HuH-7 (cell line): ENCODE results near the gene MYBPC3.

Experiments
- DNase-seq: peaks from one replicate; pipeline ENCODE4 v3.0.0; 2011; ENCODE audit warnings: low spot score

Gene MYBPC3

DNA sequence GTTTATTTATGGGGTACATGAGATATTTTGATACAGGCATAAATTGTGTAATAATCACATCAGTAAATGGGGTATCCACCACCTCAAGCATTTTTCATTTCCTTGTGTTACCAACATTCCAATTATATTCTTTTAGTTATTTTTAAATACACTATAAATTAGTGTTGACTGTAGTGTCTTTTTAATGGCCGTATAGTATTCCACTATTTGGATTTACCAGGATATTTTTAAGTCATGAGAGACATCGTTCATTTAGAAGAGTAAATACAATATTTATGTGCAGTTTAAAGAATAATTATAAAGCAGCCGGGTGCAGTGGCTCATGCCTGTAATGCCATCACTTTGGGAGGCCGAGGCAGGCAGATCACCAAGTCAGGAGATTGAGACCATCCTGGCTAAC is 32.0 kb upstream of the MYBPC3 start:
- no peak for DNase-seq

DNA sequence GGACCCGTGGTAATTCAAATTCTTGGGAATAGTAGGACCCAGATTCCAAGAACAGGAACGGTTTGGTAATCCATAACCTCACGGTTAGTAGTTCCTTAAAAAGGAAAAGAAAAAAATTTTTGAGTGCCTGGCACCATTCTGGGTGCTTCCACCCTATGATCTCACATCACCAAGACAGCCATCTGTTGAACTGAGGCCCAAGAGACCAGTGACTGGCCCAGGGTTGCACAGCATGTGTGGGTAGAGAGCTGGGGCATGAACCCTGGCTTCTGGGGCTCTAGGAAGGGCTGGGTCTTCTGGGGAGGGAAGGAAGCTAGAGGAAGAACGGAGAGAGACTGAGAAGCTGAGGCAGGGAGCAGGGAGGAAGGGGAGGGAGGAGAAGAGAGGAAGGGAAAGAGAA is 30.6 kb upstream of the MYBPC3 start:
- no peak for DNase-seq

DNA sequence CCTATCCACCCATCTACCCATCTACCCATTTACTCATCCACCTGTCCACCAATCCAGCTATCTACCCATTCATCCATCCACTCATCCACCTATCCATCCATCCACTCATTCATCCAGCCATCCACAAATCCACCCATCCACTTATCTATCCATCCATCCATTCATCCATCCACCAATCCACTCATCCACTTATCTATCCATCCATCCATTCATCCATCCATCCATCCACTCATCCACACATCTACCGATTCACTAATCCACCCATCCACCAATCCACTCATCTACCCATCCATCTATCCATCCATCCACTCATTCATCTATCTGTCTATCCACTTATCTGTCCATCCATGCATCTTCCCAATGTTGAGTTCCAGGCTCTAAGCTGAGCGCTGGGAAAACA is 27.6 kb upstream of the MYBPC3 start:
- DNase-seq, result no peak

DNA sequence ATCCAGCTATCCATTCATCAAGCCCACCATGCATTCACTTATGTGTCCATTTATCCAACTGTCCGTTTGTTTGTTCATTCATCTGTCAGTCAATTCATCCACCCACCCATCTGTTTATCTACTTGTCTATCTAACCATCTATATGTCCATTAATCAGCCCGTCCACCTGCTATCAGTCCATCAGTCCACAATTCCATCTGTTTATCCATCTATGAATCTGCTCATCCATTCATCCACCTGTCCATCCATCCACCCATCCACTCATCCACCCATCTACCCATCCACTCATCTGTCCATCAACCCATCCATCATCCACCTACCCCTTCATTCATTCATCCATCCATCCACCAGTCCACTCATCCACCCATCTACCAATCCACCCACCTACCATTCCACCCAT is 26.8 kb upstream of the MYBPC3 start:
- no peak for DNase-seq

DNA sequence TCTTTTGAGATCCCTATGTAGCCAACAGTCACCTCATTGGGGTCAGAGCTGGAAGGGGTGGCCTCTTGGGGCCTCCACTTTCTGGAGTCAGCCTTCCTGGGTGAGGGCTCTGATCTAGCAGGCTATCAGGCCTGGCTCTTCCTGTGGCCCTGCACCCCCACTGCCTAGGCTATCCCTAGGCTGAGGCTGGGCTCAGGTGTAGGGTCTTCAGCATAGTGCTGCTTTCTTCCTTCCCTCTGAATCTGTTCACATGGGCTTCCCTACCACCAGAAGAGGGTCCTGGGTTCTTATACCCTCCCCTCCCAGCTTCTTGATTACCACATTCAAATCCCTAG is 26.3 kb upstream of the MYBPC3 start:
- DNase-seq, result no peak

DNA sequence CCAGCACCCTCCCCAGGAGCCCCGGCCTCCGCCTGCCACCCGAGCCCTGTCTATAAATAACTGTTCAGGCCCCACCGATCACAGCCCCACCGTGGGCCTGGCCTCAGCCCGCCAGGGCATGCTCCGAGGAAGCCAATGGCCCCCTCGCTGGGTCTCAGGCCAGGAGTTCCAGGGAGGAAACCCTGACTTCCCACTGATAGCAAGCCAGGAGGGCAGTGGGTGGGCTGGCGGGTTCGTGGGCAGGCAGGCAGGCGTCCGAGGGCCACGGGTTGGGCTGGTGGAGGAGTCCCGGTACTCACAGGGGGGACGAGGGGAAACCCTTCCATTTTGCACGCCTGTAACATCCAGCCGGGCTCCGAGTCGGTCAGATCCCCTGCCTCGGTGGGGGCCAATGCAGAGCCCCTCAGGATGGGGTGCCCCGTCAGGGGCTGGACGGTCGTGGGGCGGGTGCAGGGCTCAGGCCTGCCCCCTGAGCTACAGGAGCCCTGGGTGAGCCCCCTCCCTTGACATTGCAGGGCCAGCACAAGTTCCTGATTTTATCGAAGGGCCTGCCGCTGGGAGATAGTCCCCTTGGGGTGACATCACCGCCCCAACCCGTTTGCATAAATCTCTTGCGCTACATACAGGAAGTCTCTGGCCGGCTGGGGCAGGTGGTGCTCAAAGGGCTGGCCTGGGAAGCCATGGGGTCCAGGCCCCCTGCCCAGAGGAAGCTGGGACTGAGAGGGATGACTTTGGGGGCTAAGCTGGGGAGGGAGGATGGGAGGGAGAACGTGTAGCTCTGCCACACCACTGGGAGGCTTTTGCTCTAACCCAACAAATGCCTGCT is 25.7 kb upstream of the MYBPC3 start, which contains the start of gene SPI1:
TSS of gene SPI1 (minus strand) at position 538 of the 826 bp plus-strand sequence. CDS start at position 344, 194 bp downstream.
- DNase-seq, result no peak

DNA sequence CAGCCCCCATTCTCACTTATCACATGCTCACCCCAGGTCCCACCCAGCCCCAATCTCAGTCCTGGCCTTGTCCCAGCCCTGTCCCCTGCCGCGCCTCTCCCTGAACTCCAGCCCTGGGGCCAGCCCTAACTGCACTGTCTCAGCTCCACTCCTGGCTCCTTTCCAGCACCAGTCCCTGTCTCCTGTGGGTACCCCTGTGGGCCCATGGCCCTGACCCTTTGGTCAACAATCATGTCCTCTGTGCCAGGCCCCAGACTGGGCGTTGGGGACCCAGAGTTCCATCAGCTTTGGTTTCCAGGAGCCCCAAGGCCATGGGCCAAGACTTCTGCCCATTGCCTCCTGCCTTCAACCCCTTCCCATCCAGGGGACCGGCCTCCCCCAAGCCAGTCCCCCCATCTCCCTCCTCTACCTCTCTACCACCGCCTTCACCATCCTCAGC is 25.1 kb upstream of the MYBPC3 start:
- DNase-seq, result no peak

DNA sequence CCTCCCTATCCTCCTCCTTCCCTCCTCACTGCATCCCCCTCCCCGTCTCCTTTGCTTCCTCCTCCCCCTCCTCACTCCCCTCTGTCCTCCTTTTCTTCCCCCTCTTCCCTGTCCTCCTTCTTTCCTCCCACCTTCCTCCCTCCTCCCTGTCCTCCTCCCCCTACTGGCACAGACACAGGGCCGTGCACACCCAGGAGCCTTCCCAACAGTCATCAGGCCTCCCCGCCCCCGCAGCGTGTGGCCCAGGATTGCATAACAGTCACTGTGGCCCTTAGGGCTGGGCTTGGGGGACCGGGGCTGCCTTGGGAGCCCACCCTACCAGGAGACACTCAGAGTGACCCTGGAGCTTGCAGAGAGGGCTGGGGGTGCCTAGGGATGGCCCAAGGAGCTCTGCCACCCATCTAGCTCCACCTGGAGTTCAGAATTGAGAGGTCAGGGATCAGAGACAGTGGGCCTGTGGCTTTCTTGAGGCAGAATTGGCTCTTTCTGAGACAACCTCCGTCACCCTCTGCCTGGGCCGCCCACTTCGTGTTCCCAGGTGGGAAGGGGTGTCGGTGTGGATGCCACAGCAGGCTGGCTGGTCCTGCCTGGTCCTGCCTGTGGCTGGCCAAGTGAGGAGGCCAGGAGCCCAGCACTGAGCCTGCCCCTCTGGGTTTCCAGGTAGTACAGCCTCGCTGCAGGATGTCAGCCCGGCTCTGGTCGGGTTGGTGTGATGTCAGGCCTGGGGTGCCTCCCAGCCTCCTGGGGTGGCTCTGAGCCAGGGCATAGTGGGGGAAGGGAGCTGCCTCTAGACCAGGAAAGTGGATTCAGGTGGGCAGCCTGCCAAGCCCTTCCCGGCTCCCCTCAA is 24.2 kb upstream of the MYBPC3 start:
- no peak for DNase-seq

DNA sequence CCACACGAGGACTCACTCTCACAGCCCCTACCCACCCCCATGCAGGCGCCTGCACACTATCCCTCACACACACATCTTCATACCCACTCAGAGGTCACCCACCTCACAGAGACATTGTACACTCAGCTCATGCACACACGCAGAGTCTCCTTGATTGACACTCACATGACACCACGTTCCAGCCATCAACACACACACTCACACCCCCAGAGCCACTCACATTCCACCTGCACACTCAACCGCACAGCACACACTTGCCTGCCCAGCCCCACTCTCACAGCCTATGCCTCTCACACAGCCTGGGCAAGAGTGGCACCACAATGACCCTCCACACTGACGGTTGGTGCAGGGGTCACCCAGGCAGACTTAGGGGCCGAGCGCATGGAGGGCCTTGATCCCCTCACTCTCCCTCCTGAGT is 23.6 kb upstream of the MYBPC3 start:
- DNase-seq, result no peak

DNA sequence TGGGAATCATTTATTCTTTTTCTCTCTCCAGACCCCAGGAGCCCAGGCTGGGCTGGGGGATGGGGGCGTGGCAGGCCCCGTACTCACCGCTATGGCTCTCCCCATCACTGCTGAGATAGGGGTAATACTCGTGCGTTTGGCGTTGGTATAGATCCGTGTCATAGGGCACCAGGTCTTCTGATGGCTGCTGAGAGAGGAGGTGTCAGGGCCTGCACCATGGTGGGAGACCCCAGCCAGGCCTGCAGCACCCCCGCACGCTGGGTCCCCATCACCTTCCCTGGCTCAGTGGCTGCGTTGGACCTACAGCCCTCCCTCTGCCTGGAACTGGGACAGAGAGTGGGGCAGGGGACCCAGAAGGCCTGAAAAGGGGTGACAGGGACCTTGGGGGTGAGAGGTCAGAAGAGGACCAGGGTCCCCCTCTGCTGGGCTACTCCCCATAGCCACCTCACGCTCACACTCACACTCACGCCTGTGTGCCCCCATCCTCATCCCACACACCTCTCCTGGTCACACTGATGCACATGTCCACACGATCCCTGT is 23.1 kb upstream of the MYBPC3 start:
- no peak for DNase-seq

DNA sequence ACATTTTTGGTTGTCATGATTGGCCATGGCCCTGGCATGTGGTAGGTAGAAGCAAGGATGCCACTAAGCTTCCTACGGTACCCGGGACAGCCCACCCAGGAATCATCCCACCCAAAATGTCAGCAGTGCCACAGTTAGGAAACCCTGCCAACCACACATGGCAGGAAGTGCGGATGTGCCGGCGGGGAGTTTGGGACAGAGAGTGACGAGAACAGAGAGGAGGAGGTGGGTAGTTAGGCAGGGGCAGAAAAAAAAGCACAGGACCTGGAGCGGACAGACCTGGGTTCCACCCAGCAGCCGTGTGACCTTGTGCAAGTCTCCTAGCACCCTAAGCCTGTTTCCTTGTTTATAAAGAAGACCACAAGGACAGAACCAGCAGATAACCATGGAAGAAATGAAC is 22.5 kb upstream of the MYBPC3 start:
- DNase-seq, result no peak

DNA sequence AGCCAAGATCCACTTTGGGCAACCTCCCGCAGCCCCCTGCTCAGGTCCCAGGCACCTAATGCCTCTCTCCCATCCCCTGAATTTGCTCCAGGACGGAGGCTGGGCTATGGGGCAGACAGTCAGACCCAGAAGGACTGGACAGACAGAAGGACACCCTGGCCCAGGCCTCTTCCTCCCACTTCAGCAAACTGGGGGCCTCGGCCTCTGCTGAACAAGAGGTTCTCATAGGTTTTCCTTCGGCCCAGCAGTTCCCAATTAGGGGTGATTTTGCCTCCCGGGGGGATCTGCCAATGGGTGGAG is 22.2 kb upstream of the MYBPC3 start:
- no peak for DNase-seq

DNA sequence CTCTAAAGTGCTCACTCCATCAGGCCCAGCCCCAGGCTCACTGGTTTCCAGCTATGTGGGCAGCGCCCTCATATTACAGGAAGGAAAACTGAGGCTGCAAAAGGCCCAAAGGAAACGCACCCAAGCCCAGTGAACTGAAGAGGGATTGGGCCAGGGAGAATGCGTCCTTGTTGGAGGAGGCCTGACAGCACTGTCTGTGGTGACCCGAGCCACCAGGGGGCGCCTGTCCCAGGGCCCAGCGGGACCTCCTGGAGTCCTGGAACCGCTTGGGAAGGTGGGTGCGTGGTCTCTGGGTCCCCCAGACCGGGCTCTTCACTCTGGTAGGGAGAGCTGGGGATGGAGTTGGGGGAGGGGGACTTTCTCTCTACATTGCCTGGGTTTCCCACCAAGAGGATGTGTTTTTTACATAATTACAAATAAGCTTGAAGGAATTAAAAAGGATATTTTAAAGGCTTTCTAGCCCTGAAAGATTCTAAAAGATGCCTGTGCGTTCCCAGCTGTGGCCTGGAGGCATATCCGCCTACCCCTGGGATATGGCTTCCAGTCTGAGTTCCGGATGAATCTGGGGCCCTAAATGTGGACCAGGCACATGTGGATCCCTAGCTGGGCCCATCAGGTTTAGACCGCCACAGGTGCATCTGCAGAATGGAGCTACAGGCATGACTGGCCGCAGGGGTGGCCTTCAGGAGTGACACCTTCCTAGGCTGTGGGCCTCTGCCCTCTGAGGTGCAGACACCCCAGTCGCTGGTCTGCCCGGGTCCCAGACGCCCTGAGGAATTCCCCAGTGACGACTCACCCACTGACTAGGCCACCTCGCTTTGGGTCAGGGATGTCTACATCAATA is 21.6 kb upstream of the MYBPC3 start:
- peak; percentile 87 for DNase-seq

DNA sequence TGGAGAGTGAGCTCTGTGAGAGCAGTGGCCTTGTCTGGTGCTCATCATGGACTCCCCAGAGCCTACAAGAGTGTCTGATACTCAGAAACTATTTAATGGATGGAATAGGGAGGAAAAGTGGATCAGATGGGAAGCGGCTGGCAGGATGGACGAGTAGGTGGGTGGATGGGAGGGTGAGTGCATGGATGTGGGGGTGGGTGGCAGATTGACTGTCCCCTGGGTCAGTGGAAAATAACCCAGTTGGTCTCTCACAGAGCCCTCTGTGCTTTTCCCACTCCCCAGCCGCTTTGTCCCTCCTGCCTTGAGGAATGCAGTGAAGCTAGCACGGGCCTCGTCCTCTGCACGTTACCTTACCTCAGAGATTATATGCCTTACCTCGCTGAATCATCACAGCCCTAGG is 19.9 kb upstream of the MYBPC3 start:
- DNase-seq, result no peak

DNA sequence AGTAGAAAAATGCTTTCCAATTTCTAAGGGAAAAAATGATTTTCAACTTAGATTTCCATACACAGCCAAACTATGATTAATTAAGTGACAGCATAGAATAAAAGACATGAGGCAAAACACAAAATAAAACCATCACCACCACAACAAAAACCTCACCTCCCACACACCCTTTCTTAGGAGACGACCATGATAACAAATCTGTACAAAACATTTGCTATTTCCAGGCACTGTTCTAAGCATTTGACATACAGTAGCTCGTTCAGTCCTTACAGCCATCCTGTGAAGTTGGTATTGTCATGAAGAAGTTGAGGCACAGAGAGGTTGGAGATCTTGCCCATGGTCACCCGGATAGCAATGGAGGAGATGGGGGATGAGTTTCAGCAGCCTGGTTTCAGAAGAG is 17.2 kb upstream of the MYBPC3 start:
- no peak for DNase-seq

DNA sequence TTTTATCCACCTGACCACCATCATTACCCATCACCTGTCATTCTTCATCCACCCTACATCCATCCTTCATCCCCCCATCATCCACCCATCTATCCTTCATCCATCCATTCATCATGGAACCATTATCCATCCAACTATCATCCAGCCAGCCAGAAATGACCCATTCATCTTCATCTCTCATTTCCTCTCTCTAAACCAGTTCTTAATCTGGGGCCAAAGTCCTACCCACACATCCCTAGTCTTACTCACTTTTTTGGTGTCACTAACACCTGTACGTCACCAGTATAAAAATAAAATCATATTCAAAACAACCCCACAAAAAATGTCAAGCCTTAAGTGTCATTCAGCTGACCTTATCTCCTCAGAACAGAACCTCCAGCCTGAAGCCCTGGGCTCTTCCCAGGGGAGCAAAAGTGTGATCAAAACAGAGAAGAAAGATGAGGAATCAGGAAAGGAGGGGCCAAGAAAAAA is 13.6 kb upstream of the MYBPC3 start:
- DNase-seq, result no peak

DNA sequence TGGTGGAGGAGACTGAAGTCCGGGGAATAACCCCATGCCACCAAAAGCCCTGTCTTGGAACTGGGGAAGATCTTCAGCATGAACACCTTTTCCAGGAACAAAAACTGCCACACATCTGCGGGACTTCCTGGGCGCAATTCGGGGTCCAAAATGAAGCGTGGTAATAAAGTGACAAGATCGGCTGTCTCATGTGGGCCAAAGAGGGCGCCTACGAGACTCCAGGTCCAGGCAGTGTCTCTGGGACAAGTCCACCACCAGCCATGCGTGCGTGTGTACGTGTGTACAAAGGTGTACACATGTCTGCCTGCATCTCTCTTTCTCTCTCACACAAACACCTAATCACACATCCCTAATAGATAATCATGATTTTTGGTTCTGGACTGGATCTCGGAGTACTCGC is 8.9 kb upstream of the MYBPC3 start:
- no peak for DNase-seq

DNA sequence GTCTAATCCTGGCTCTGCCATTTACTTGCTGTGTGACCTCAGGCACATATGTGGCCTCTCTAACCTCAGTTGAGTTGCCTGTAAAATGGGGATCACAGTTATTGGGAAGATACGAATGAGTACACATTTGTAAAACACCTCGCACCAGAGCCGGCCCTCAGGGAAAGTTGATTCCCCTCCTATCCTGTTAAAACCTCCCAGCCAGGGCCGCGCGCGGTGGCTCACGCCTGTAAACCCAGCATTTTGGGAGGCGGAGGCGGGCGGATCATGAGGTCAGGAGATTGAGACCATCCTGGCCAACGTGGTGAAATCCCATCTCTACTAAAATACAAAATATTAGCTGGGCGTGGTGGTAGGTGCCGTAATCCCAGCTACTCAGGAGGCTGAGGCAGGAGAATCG is 7.8 kb upstream of the MYBPC3 start:
- DNase-seq, result no peak

DNA sequence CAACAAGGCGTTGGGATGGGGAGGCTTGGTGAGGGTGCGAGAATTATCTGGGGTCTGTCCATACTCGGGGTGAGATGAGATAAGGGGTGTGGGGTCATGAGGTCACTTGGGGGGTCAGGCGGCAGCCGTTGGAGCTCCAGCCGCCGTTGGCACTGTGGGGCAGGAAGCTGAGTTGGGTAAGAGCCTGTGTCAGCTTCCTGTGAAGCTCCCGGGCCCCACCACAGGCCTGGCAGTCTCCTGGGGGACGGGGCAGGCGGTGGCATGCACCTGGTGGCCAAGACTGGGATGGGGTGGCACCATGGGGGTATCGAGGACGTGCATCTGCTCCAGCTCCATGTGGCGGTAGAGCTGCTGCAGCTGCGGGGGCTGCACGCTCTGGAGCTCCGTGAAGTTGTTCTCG is 7.1 kb upstream of the MYBPC3 start:
- DNase-seq, result no peak

DNA sequence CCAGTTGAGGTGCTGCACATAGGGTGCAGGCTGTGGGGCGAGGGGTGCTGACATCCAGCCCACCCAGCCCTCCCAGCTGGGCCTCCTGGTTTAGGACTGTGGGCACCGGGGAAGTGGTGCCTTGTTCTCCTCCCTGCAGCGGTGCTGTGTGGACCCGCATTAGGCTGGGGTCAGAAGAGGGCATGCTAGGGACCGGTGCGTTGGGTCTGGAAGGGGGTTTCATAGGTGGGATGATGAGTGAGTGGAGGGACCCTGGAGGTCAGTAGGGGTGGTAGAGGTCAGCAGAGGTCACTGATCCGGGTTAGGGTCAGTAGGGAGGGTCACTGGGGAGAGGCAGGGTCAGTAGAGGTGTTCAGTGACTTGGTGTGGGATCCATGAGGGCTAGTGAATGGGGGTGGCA is 6.7 kb upstream of the MYBPC3 start:
- DNase-seq, result no peak

DNA sequence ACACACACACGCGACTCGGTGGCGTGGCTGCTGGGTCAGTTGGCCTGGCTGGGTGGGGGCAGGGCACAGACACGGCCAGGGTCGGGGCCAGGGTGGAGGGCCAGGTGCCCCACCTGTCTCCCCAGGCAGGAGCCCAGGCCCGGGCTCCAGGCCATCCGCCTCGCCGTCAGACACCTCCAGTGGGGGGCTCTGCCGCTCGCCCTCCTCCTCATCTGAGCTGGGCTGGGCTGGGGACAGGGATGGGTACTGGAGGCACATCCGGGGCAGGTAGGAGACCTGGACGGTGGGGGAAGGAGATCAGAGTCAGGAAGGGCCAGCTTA is 6.2 kb upstream of the MYBPC3 start:
- no peak for DNase-seq

DNA sequence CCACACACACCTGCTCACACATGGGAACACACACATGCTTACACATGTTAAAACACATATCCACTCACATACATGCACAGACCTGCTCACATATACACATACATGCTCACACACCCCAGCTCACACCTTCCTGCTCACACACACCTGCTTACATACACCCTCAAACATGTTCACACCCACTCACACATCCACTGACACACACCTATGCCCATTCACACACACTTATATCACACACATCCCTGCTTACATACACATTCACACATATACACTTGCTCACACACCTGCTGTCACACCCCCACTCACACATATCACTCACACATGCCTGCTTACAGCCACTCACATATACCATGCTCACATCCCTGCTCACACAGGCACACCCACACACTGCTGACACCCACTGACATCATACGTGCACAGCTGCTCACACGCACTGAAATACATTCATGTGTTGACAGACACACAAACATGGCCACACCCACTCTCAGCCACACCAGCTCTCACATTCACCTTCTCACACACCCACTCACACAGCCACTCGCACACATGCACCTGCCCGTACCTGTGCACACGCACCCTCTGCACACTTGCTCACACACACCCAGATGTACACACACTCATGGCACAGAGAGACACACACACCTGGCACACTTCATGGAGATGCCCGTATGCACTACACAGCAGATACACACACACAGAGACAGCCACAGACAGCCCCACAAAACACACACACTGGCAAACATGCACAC is 5.7 kb upstream of the MYBPC3 start:
- no peak for DNase-seq
